Tibial artery (tissue), 4 donors: ENCODE data around the gene DNAJC15.
"Not testable (repeated sequence)": the region's sequence is repeated elsewhere in the genome, so short reads cannot be mapped to it uniquely, and the experiment has no call there.

Source experiments
- DNase-seq, 2 donors: peaks; one replicate each; pipeline ENCODE4 v3.0.0-alpha.2; 2019
- H3K27ac ChIP-seq, 2 donors: fragments of 200-600 bp; sonication (generic) in 1 of 2; 1 replicate in 1 of 2; 2 replicates in 1 of 2; pipeline ENCODE4 v1.5.1; 2018 to 2019; ENCODE audit warnings: mild to moderate bottlenecking in 1 of 2
- H3K27me3 ChIP-seq, 2 donors: fragments of 200-600 bp; sonication (generic) in 1 of 2; one replicate each; pipeline versions ENCODE4 v1.5.1 to v1.6.0; 2016 to 2019
- H3K36me3 ChIP-seq, 3 donors: fragments of 200-600 bp; sonication (generic) in 2 of 3; one replicate each; pipeline ENCODE4 v1.5.1; 2016 to 2019; ENCODE audit warnings: mild to moderate bottlenecking in 2 of 3
- H3K4me1 ChIP-seq, 4 donors: fragments of 200-600 bp; sonication (generic) in 2 of 4; 1 replicate in 3 of 4; 2 replicates in 1 of 4; pipeline ENCODE4 v1.5.1; 2016 to 2019
- H3K4me3 ChIP-seq, 2 donors: fragments of 200-600 bp; sonication (generic) in 1 of 2; 1 replicate in 1 of 2; 2 replicates in 1 of 2; pipeline ENCODE4 v1.5.1; 2018 to 2019; ENCODE audit warnings: mild to moderate bottlenecking in 2 of 2
- H3K9me3 ChIP-seq, 3 donors: fragments of 200-600 bp; sonication (generic) in 1 of 3; one replicate each; pipeline ENCODE4 v1.5.1; 2016 to 2019
- intact Hi-C: fragments of 100-400 bp; cut with DNase I; formaldehyde crosslinking; loops from one replicate; pipeline ENCODE4 v1.15.0; 2023; ENCODE audit warnings: low total_unique reads
- TF ChIP-seq, protein P1 (sequence below), 2 experiments: fragments of 200-600 bp in 1 of 2; fragments of 450-650 bp in 1 of 2; IDR thresholded peaks; one replicate each; pipeline ENCODE4 v1.5.1; 2017 to 2019; ENCODE audit warnings: antibody characterized with exemption in 2 of 2, mild to moderate bottlenecking in 1 of 2, moderate library complexity in 1 of 2

The DNAJC15 gene

DNA sequence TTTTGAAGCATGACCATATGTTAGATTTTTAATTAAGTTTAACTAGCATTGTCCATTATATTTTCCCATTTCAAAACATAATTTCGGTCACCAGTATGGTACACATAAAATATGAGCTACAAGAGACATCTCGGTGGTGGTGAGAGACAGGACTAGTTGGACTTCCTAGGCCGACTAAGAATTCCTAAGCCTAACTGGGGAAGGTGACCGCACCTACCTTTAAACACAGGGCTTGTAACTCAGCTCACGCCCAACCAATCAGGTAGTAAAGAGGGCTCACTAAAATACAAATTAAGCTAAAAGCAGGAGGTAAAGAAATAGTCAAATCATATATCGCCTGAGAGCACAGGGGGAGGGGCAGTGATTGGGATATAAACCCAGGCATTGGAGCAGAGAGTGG is 22.9 kb downstream of the DNAJC15 start:
- TF ChIP-seq, protein P1, sequence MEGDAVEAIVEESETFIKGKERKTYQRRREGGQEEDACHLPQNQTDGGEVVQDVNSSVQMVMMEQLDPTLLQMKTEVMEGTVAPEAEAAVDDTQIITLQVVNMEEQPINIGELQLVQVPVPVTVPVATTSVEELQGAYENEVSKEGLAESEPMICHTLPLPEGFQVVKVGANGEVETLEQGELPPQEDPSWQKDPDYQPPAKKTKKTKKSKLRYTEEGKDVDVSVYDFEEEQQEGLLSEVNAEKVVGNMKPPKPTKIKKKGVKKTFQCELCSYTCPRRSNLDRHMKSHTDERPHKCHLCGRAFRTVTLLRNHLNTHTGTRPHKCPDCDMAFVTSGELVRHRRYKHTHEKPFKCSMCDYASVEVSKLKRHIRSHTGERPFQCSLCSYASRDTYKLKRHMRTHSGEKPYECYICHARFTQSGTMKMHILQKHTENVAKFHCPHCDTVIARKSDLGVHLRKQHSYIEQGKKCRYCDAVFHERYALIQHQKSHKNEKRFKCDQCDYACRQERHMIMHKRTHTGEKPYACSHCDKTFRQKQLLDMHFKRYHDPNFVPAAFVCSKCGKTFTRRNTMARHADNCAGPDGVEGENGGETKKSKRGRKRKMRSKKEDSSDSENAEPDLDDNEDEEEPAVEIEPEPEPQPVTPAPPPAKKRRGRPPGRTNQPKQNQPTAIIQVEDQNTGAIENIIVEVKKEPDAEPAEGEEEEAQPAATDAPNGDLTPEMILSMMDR (IDR thresholded peaks at IDR 0.05), result no peak
- DNase-seq, result no peak
- intact Hi-C loops, result no loop called here
- Histone ChIP-seq H3K36me3 (peaks cover 0 to 5% (median 0%) of the 10 kb centered on the region in 3 donors), H3K27ac (no peak overlapping the region), H3K4me1 (peaks cover 0 to 5% (median 0%) of the 10 kb centered on the region in 4 donors), H3K9me3 (no peaks in the 10 kb centered on the region), H3K4me3 (no peak overlapping the region), H3K27me3 (no peaks in the 10 kb centered on the region)

DNA sequence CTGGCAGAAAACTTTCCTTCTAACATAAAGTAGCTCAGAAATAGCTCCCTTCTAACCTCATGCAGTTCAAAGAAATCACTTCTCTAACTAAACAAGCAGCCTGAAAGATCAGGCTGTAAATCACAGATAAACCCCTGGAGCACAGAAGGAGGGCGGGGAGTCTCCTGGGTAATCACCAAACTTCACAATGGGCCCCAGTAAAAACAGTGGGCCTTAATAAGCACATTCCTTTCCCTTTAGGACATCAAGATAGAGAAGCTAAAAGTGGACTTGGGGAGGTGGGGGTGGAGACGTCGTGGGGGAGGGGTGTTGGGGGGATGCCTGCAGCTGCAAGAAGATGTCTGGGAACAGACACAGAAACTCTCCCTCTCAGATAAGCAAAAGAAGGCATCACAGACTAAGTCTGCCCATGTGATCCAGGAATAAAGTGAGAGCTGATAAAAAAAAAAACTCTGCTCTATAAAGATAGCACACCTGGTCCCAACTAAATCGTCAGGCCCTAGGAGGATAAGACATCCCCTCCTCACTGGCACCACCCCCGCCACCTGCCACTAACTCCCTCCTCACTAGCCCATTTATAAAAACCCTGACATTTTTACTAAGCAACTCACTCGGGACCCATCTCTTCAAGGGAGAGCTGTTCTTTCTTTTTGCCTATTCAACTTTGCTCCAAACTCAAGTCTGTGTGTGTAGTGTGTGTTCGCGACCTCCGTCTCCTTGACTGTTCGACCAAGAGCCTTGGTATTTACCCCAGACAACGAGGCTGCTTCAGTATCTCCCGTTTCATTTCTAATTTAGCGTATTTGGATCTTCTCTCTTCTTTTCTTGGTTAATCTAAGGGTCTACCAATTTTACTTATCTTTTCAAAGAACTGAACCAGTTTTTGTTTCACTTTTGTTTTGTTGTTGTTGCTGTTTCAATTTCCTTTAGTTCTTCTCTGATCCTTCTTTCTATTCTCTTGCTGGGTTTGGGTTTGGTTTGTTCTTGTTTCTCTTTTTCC is 31.7 kb downstream of the DNAJC15 start:
- H3K36me3 ChIP-seq, result no peaks in the 10 kb centered on the region
- peak overlapping the region; percentile 48 to 51 for H3K4me3 ChIP-seq
- H3K9me3 ChIP-seq, result no peaks in the 10 kb centered on the region
- H3K4me1 ChIP-seq, result peaks cover 0 to 33% (median 13%) of the 10 kb centered on the region in 4 donors
- no peak for DNase-seq
- intact Hi-C loops, result no loop called here
- peak overlapping the region; percentile 63 to 68 for H3K27ac ChIP-seq
- TF ChIP-seq, protein P1 (IDR thresholded peaks at IDR 0.05), result no peak
- no peaks in the 10 kb centered on the region for H3K27me3 ChIP-seq

DNA sequence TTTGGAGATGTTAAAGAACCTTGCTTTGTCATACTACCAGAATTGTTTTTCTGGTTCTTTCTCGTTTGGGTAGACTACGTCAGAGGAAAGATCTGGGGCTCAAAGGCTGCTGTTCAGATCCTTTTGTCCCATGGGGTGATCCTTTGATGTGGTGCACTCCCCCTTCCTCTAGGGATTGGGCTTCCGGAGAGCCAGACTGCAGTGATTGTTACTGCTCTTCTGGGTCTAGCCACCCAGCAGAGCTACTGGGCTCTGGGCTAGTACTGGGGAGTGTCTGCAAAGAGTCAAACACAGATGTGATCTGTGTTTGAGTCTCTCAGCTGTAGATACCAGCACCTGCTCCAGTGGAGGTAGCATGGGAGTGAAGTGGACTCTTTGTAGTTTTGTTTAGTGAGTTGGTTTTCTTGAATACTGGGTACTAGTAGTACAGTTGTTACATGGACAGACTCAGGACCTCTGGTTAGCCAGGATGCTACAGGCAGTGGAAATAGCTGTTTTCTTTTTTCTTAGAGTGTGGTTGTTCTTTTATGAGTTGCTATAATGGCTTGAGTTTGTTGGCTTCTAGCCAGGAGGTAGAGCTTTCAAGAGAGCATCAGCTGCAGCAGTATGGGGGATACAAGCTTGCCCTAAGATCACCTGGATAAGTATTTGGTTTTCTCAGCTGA is 34.4 kb downstream of the DNAJC15 start:
- Histone ChIP-seq H3K27me3 (no peaks in the 10 kb centered on the region), H3K4me1 (peaks cover 0 to 33% (median 13%) of the 10 kb centered on the region in 4 donors), H3K9me3 (no peaks in the 10 kb centered on the region), H3K27ac (no peak overlapping the region), H3K36me3 (no peaks in the 10 kb centered on the region), H3K4me3 (no peak overlapping the region)
- DNase-seq, result no peak
- TF ChIP-seq, protein P1 (IDR thresholded peaks at IDR 0.05), result no peak
- intact Hi-C loops, result no loop called here

DNA sequence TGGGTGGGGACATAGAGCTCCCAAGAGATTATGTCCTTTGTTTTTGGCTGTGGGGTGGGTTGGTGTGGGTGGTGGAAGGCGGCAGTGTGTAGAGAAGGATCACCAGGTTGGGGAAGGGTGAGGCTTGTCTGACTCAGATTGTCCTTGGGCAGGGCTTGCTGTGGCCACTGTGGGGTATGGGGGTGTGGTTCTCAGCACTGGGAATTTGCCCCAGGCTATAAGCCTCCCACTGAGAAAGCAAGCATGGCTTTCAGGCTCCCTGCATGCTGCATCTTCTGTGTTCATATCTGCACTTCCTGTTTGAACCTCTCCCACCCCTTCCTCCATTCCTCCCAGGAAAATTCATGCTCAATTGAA is 34.9 kb downstream of the DNAJC15 start:
- Histone ChIP-seq H3K9me3 (no peaks in the 10 kb centered on the region), H3K4me1 (peaks cover 0 to 33% (median 13%) of the 10 kb centered on the region in 4 donors), H3K36me3 (no peaks in the 10 kb centered on the region), H3K4me3 (no peak overlapping the region), H3K27ac (no peak overlapping the region), H3K27me3 (no peaks in the 10 kb centered on the region)
- TF ChIP-seq, protein P1 (IDR thresholded peaks at IDR 0.05), result no peak
- intact Hi-C loops, result no loop called here
- no peak for DNase-seq

DNA sequence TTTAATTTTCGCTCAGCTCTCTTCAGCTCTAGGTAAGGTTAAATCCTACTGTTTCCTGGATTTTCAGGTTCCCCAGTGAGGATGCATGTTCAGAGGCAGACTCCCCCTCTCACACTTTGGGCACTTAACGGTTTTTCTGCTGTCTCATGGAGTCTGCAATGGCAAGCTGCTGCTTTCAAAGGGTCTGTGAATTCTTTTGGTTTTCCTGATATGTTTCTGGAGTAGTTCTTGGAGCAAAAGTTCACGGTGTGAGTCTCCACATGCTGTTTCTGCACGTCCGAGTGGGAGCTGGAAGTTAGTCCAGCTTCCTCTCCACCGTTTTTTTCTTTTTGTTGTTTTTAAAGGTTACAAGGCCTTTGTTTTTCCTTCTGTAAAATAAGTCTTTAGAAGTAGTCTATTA is 35.4 kb downstream of the DNAJC15 start:
- Histone ChIP-seq H3K27ac (no peak overlapping the region), H3K4me1 (peaks cover 0 to 32% (median 13%) of the 10 kb centered on the region in 4 donors)

DNA sequence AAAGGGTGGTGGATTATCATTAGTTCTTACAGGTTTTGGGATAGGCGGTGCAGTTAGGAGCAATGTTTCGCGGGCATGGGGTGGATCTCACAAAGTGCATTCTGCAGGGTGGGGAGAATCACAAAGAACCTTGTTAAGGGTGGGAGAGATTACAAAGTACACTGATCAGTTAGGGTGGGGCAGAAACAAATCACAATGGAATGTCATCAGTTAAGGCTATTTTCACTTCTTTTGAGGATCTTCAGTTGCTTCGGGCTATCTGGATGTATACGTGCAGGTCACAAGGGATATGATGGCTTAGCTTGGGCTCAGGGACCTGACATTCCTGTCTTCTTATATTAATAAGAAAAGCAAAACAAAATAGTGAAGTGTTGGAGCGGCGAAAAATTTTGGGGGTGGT is 36.4 kb downstream of the DNAJC15 start:
- DNase-seq, intact Hi-C loops, H3K9me3 ChIP-seq, H3K4me3 ChIP-seq, H3K36me3 ChIP-seq, H3K27me3 ChIP-seq, H3K27ac ChIP-seq: not testable (repeated sequence)
- peaks cover 0 to 23% (median 10%) of the 10 kb centered on the region in 4 donors for H3K4me1 ChIP-seq

More for the DNA sequence above, 35.4 kb downstream of the DNAJC15 start:
- intact Hi-C loops, result no loop called here
- TF ChIP-seq, protein P1 (IDR thresholded peaks at IDR 0.05), result no peak
- no peaks in the 10 kb centered on the region for H3K27me3 ChIP-seq
- no peaks in the 10 kb centered on the region for H3K36me3 ChIP-seq
- no peaks in the 10 kb centered on the region for H3K9me3 ChIP-seq
- no peak overlapping the region for H3K4me3 ChIP-seq
- DNase-seq, result no peak

DNA sequence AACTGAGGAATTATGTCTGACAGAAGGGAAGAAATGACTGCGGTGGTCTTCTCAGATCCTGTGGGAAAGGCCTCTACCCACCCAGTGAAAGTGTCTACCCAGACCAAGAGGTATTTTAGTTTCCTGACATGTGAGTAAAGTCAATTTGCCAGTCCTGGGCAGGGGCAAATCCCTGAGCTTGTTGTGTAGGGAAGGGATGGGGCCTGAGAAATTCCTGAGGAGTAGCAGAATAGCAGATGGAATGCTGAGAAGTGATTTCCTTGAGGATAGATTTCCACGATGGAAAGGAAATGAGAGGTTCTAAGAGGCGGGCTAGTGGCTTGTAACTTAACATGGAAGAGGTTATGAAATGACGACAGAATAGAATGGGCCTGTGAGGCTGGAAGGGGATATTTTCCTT is 37.4 kb downstream of the DNAJC15 start:
- H3K4me3 ChIP-seq, H3K27me3 ChIP-seq, H3K9me3 ChIP-seq, intact Hi-C loops, DNase-seq, H3K27ac ChIP-seq, H3K36me3 ChIP-seq: not testable (repeated sequence)
- H3K4me1 ChIP-seq, result peaks cover 0 to 17% (median 7%) of the 10 kb centered on the region in 4 donors
